PC-9 (cell line): Measurements from ENCODE around the gene SAMD8.

Source experiments
- EZH2 ChIP-seq: fragments of 200-600 bp; sonication (generic); IDR thresholded peaks from 2 replicates; pipeline ENCODE4 v1.8.0; 2017; ENCODE audit warnings: antibody characterized with exemption, low read depth
- TF ChIP-seq, protein P1 (sequence below): fragments of 200-600 bp; sonication (generic); conservative IDR thresholded peaks from 2 replicates; pipeline ENCODE4 v1.6.1; 2017; ENCODE audit warnings: mixed run types, antibody characterized with exemption, mild to moderate bottlenecking, moderate library complexity

- TF ChIP-seq, protein P1, sequence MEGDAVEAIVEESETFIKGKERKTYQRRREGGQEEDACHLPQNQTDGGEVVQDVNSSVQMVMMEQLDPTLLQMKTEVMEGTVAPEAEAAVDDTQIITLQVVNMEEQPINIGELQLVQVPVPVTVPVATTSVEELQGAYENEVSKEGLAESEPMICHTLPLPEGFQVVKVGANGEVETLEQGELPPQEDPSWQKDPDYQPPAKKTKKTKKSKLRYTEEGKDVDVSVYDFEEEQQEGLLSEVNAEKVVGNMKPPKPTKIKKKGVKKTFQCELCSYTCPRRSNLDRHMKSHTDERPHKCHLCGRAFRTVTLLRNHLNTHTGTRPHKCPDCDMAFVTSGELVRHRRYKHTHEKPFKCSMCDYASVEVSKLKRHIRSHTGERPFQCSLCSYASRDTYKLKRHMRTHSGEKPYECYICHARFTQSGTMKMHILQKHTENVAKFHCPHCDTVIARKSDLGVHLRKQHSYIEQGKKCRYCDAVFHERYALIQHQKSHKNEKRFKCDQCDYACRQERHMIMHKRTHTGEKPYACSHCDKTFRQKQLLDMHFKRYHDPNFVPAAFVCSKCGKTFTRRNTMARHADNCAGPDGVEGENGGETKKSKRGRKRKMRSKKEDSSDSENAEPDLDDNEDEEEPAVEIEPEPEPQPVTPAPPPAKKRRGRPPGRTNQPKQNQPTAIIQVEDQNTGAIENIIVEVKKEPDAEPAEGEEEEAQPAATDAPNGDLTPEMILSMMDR = no peak
- no peak for TF ChIP-seq EZH2
Observed at GRCh38 chr10:75165684-75166622, 54.5 kb downstream of the SAMD8 start.
